ENCODE data around the gene CARD19.

- TF ChIP-seq, protein P1, sequence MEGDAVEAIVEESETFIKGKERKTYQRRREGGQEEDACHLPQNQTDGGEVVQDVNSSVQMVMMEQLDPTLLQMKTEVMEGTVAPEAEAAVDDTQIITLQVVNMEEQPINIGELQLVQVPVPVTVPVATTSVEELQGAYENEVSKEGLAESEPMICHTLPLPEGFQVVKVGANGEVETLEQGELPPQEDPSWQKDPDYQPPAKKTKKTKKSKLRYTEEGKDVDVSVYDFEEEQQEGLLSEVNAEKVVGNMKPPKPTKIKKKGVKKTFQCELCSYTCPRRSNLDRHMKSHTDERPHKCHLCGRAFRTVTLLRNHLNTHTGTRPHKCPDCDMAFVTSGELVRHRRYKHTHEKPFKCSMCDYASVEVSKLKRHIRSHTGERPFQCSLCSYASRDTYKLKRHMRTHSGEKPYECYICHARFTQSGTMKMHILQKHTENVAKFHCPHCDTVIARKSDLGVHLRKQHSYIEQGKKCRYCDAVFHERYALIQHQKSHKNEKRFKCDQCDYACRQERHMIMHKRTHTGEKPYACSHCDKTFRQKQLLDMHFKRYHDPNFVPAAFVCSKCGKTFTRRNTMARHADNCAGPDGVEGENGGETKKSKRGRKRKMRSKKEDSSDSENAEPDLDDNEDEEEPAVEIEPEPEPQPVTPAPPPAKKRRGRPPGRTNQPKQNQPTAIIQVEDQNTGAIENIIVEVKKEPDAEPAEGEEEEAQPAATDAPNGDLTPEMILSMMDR (IDR thresholded peaks at IDR 0.05 in 4 of 5, conservative IDR thresholded peaks at IDR 0.05 in 1 of 5), result no peak
- TF ChIP-seq POLR2A (IDR thresholded peaks at IDR 0.05), result no peak
Observed at GRCh38 chr9:93048566-93049448, 47.2 kb upstream of the CARD19 start.

Data from gastrocnemius medialis (tissue), 4 donors.